GM12875 (cell line): Measurements from ENCODE around the gene WDPCP.

ENCODE experiments used
- H3K4me3 ChIP-seq: one replicate; pipeline ENCODE4 v1.5.1; 2011; ENCODE audit warnings: low read depth, low read length, control low read depth
- TF ChIP-seq, protein P1 (sequence below): IDR thresholded peaks from 2 replicates; pipeline ENCODE4 v1.5.1; 2011; ENCODE audit warnings: low read depth, mild to moderate bottlenecking, control low read depth, inconsistent platforms, low read length, moderate library complexity, borderline replicate concordance; ENCODE audit not compliant: insufficient read depth

The WDPCP gene

DNA sequence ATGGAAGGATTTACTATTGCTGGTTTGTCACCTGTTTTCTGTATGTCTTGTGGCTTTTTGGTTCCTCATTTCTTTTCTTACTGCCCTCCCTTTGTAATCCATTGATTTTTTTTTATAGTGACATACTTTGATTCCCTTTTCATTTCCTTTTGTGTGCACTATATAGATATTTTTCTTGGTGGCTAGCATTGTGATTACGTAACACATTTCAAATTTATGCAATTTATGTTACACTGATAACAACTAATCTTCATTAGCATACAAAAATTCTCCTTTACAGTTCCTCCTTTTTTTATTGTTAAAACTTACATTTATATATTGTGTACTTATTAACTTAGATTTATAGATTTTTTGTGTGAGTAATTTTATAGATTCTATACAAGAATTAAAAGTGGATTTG lies 457.1 kb downstream of the WDPCP start:
- TF ChIP-seq, protein P1, sequence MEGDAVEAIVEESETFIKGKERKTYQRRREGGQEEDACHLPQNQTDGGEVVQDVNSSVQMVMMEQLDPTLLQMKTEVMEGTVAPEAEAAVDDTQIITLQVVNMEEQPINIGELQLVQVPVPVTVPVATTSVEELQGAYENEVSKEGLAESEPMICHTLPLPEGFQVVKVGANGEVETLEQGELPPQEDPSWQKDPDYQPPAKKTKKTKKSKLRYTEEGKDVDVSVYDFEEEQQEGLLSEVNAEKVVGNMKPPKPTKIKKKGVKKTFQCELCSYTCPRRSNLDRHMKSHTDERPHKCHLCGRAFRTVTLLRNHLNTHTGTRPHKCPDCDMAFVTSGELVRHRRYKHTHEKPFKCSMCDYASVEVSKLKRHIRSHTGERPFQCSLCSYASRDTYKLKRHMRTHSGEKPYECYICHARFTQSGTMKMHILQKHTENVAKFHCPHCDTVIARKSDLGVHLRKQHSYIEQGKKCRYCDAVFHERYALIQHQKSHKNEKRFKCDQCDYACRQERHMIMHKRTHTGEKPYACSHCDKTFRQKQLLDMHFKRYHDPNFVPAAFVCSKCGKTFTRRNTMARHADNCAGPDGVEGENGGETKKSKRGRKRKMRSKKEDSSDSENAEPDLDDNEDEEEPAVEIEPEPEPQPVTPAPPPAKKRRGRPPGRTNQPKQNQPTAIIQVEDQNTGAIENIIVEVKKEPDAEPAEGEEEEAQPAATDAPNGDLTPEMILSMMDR: no peak
- H3K4me3 ChIP-seq: no peak overlapping the region

DNA sequence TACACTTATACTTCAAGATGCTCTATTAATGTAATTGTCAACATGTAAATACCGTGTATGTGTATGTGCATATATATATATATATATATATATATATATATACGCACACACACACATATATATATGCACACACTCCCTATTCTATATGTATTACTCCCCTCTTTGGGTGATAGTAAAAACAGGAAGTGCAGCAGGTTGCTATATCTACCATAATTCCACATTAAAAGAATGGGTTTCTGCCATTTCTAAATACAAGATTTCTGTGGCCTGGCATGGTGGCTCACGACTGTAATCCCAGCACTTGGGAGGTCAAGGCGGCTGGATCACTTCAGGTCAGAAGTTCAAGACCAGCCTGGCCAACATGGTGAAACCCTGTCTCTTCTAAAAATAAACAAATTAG lies 460.7 kb downstream of the WDPCP start:
- H3K4me3 ChIP-seq: no peak overlapping the region
- TF ChIP-seq, protein P1: no peak

DNA sequence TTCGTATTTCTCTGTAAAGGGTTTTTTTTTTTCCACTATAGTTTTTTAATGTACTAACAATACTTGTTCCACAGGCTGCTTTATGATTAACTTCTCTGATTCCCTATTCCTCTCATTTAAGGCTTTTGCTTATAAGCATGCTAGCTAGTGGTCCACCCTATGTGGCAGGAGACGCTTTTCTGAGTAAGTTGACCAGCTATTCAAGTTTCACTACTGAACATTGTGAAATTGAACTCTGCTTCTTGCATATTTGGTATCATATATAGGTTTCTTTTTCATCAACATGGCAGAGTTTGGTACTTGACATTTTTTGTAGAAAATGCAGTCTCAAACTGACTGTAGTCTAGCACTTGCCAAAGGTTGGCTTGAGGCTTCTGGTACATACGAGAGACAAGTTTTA lies 463.4 kb downstream of the WDPCP start:
- TF ChIP-seq, protein P1: no peak

DNA sequence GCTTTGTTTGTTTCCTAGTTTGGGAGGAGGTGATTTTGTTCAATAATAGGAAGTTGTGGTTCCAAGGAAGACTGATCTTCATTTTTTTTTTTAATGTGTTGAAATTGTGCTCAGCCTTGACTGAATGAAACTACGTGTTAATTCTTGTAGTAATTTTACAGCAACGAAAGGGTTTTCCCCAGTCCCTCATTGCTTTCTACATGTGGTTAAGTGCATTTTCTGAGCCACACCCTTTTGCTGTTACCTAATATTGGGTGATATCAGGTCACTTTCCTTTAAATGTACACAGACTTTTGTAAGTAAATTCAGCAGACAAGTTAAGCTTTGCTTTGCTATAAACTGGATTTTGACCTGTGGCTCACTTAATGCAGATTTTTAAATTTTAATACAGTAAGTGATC lies 464.1 kb downstream of the WDPCP start:
- TF ChIP-seq, protein P1: no peak
- H3K4me3 ChIP-seq: no peak overlapping the region

More for the DNA sequence above, 463.4 kb downstream of the WDPCP start:
- H3K4me3 ChIP-seq: no peak overlapping the region

DNA sequence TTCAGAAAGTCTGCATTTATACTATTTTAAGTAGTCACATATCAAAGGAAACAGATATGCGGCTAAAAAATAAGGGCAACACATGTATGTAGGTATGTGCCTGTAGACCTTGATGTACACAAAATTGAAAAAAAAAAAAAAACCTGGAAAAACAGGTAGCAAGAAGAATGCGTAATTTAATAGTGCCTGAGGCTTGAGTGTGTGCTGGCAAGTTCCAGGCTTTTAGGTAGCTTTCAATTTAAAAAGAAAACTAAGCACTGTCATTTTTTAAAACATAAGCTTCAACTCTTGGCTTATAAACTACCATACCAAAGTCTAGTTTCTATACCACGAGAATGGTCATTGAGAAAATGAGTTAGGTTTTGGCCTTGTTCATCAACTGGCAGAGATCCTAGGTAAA lies 465.4 kb downstream of the WDPCP start:
- no peak overlapping the region for H3K4me3 ChIP-seq
- TF ChIP-seq, protein P1: no peak

DNA sequence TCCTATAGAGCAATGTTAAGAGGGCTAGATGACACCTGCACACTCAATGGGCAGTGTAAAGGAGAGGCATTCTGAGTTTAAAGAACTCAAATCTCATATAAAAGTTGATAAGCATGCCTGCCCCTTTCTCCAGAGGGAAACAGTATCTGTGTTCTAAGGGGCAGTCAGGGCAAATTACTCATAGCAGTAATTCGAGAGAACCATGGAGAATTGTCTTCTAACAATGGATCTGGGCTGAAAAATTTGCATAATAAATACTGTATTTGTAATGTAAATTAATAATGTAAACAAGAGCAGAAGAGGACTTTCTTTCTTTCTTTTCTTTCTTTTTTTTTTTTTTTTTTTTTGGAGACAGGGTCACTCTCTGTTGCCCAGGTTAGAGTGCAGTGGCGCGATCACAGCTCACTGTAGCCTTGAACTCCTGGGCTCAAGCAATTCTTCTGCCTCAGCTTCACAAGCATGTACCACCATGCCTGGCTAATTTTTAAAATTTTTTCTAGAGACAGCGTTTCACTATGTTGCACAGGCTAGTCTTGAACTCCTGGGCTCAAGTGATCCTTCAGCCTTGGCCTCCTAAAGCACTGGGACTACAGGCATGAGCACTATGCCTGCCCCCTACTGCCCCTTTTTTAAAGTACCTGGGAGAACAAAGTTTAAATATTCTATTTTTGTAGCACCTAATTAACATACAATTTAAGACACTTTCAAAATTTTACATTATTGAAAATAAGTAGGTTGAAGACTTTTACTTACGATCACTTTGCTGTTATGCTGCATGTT lies 467.0 kb downstream of the WDPCP start:
- no peak overlapping the region for H3K4me3 ChIP-seq
- TF ChIP-seq, protein P1: no peak

DNA sequence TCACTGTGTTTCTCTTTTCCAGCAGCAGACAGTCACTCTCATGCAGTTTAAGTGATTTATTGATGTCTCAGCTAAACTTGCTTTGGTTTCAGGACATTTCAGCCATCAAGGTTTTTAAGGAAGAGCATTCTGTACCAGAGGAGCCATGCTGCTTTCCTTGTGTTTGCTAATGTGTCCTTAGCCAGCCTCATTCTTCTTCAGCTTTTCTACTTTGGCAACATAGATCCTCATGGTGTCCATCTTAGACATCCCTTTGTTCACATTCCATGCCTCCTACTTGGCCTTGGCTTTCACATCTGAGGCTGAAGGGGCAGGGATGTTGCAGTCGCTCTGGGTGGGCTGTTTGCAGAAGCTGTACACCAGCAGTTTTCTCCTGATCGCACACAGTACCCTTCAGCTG lies 469.5 kb downstream of the WDPCP start:
- TF ChIP-seq, protein P1: no peak
- H3K4me3 ChIP-seq: no peak overlapping the region
